ENCODE results near the gene DELE1.

GRCh38 chr5:141879426-141879759 is 44.3 kb upstream of the DELE1 start:
- no peak for TF ChIP-seq CTCF (conservative IDR thresholded peaks at IDR 0.05; ENCODE audit: low read depth, low read length)
- TF ChIP-seq EZH2 (IDR thresholded peaks at IDR 0.05; ENCODE audit: borderline replicate concordance, low read depth, low read length, poor library complexity, severe bottlenecking), result no peak
